Muscle of leg (tissue), 11 donors: Measurements from ENCODE around the gene APBA2. TPM values are rescaled to one million over a fixed set of nuclear protein-coding genes. Genes with fewer than 3 reads are reported as not detected.

Source experiments
- DNase-seq: peaks from one replicate; pipeline ENCODE4 v3.0.0; 2013
- H3K27ac ChIP-seq: one replicate; pipeline ENCODE4 v1.5.1; 2013; ENCODE audit warnings: mild to moderate bottlenecking, low read length, control low read depth
- H3K27me3 ChIP-seq: one replicate; pipeline ENCODE4 v1.6.1; 2013; ENCODE audit warnings: low read length; ENCODE audit not compliant: control insufficient read depth, insufficient read depth
- H3K36me3 ChIP-seq: one replicate; pipeline ENCODE4 v1.6.1; 2013; ENCODE audit warnings: low read length; ENCODE audit not compliant: control insufficient read depth, insufficient read depth
- H3K4me1 ChIP-seq: one replicate; pipeline ENCODE4 v1.6.1; 2013; ENCODE audit warnings: low read length; ENCODE audit not compliant: control insufficient read depth, insufficient read depth
- H3K4me3 ChIP-seq: one replicate; pipeline ENCODE4 v1.5.1; 2013; ENCODE audit warnings: low read length, control low read depth
- H3K9me3 ChIP-seq: replicated peaks from 2 replicates; pipeline ENCODE4 v1.6.1; 2013; ENCODE audit warnings: low read depth, low read length; ENCODE audit not compliant: control insufficient read depth
- WGBS: methylation state at CpG from one replicate; pipeline ENCODE4 v1.1.5; 2013; ENCODE audit warnings: missing lambda C conversion rate; ENCODE audit not compliant: insufficient coverage; 5-methylcytosine and 5-hydroxymethylcytosine counted together
- polyA plus RNA-seq, 8 donors: library from polyadenylated mRNA; unstranded; fragments of 120-200 nt; gene quantifications; one replicate each; pipeline versions ENCODE4 v1.2.1 to v1.2.3, GENCODE V29; 2013; ENCODE audit warnings: inconsistent platforms in 1 of 8, low replicate concordance in 1 of 8; ENCODE audit not compliant: insufficient read length in 8 of 8, insufficient read depth in 1 of 8
- total RNA-seq: library from RNA; stranded (reverse); fragments of 120-200 nt; gene quantifications from one replicate; pipeline ENCODE4 v1.2.4, GENCODE V29; 2013

Gene APBA2
- total and polyA plus RNA-seq, 9 donors = 4.0 to 9.7 (median 5.7) TPM

DNA sequence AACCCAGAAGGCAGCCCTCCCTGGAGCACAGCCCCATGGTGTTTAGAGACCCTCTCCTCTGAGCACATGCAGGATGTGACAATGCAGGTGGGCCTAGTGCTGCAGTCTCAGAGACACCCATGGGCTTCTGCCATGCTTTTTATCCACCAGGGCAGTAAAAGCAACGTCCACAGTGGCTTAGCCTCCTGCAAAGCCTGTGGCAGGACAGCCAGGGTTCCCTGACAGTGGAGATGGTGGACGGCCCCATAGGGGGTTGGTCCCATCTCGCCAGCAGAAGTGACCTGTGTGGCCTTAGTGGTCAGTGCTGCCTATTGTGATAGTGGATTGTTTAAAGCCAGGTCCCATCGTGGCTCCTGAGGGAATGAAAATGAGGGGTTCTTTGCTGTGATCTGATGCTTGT is 46.6 kb downstream of the APBA2 start:
- H3K27ac ChIP-seq = no peak overlapping the region
- H3K9me3 ChIP-seq = no peaks in the 10 kb centered on the region
- WGBS = 100% methylated on average over 2 of the region's 4 CpGs
- H3K27me3 ChIP-seq = no peaks in the 10 kb centered on the region
- H3K36me3 ChIP-seq = no peaks in the 10 kb centered on the region
- DNase-seq = no peak
- no peak overlapping the region for H3K4me3 ChIP-seq
- H3K4me1 ChIP-seq = no peaks in the 10 kb centered on the region

- Histone ChIP-seq H3K9me3 (no peaks in the 10 kb centered on the region), H3K27me3 (no peaks in the 10 kb centered on the region), H3K27ac (no peak overlapping the region), H3K36me3 (no peaks in the 10 kb centered on the region), H3K4me1 (no peaks in the 10 kb centered on the region), H3K4me3 (no peak overlapping the region)
- peak; percentile 34 for DNase-seq
- WGBS = 47% methylated on average over 7 of the region's 9 CpGs
These were observed 48.1 kb downstream of the APBA2 start for GRCh38 chr15:28933710-28934445.

- no peak for DNase-seq
- Histone ChIP-seq H3K4me1 (no peaks in the 10 kb centered on the region), H3K27me3 (no peaks in the 10 kb centered on the region), H3K27ac (no peak overlapping the region), H3K4me3 (no peak overlapping the region), H3K36me3 (no peaks in the 10 kb centered on the region), H3K9me3 (no peaks in the 10 kb centered on the region)
- WGBS = 100% methylated on average over 4 of the region's 6 CpGs
These were observed 48.9 kb downstream of the APBA2 start for GRCh38 chr15:28934645-28935044.

DNA sequence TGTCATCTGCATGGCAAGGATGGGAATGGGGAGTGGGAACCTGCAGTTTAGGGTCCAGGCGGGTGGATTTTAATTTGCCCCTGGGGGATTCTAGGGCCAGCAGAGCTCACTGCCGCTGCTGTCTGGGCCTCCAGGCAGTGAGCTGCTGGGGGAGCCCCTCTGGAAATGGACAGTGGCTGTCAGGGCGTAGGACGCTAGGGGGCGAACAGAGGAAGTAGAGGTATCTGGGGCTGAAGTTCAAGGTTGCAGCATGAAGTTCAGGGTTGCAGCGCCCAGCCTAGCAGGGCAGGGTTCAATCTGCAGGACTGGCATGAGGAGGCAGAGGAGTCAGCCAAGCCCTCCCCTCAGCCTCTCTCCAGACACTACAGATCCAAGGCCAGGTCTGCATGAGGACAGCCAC is 49.5 kb downstream of the APBA2 start:
- no peaks in the 10 kb centered on the region for H3K4me1 ChIP-seq
- no peak for DNase-seq
- no peaks in the 10 kb centered on the region for H3K36me3 ChIP-seq
- WGBS = 39% methylated on average over 6 of the region's 6 CpGs
- H3K4me3 ChIP-seq = no peak overlapping the region
- H3K27ac ChIP-seq = no peak overlapping the region
- H3K9me3 ChIP-seq = no peaks in the 10 kb centered on the region
- H3K27me3 ChIP-seq = no peaks in the 10 kb centered on the region

DNA sequence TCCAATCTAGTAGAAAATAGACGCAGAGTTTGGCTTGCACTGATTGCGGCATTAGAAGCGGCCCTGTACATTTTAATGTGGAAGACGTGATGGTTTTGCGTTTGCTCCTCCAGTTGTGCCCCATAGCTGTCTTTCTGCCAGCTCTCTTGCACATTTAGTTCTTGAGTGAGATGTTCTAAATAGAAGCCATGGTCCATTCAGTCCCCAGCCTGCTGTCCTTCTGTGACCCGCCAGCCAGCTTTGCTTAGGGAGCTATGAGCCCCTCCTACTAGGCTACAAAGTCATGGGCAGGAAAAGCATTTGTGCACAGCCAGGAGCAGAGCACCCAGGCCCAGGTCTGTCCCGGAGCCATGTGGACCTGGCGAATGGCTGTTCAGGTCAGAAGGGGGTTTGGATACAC is 50.3 kb downstream of the APBA2 start:
- Histone ChIP-seq H3K27me3 (no peaks in the 10 kb centered on the region), H3K9me3 (no peaks in the 10 kb centered on the region), H3K36me3 (no peaks in the 10 kb centered on the region), H3K27ac (no peak overlapping the region), H3K4me1 (no peaks in the 10 kb centered on the region), H3K4me3 (no peak overlapping the region)
- no peak for DNase-seq
- 80% methylated on average over 6 of the region's 8 CpGs for WGBS

DNA sequence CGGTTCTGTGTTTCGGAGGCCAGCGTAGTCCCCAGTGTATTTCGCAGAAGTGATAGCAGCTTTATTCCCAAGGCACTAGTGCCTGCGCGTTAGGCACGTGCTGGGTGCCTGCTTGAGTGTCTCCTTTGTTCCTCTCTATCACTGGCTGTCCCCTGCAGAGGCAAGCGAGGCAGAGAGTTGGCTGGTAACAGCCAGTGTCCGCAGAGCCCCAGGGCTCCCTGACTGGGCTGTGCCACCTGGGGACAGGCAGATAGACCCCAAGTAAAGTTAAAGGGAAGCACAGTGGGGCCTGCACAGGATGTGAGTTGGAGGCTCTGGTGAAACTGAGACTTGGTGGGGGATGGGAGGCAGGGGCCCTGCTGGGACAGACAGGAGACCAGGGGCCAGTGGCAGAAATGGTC is 50.7 kb downstream of the APBA2 start:
- no peak for DNase-seq
- Histone ChIP-seq H3K27ac (no peak overlapping the region), H3K4me1 (no peaks in the 10 kb centered on the region), H3K4me3 (no peak overlapping the region), H3K27me3 (no peaks in the 10 kb centered on the region), H3K9me3 (no peaks in the 10 kb centered on the region), H3K36me3 (no peaks in the 10 kb centered on the region)
- WGBS = 84% methylated on average over 9 of the region's 9 CpGs

GRCh38 chr15:28937271-28937670 is 51.5 kb downstream of the APBA2 start:
- DNase-seq = no peak
- H3K36me3 ChIP-seq = no peaks in the 10 kb centered on the region
- H3K4me1 ChIP-seq = no peaks in the 10 kb centered on the region
- H3K9me3 ChIP-seq = no peaks in the 10 kb centered on the region
- H3K27me3 ChIP-seq = no peaks in the 10 kb centered on the region
- H3K27ac ChIP-seq = no peak overlapping the region
- 90% methylated on average over 5 of the region's 8 CpGs for WGBS
- no peak overlapping the region for H3K4me3 ChIP-seq

- H3K27ac ChIP-seq = no peak overlapping the region
- H3K36me3 ChIP-seq = no peaks in the 10 kb centered on the region
- DNase-seq = no peak
- 81% methylated on average over 7 of the region's 10 CpGs for WGBS
- no peaks in the 10 kb centered on the region for H3K27me3 ChIP-seq
- no peaks in the 10 kb centered on the region for H3K4me1 ChIP-seq
- H3K4me3 ChIP-seq = no peak overlapping the region
- no peaks in the 10 kb centered on the region for H3K9me3 ChIP-seq
These were observed 56.3 kb downstream of the APBA2 start for GRCh38 chr15:28942046-28942445.

DNA sequence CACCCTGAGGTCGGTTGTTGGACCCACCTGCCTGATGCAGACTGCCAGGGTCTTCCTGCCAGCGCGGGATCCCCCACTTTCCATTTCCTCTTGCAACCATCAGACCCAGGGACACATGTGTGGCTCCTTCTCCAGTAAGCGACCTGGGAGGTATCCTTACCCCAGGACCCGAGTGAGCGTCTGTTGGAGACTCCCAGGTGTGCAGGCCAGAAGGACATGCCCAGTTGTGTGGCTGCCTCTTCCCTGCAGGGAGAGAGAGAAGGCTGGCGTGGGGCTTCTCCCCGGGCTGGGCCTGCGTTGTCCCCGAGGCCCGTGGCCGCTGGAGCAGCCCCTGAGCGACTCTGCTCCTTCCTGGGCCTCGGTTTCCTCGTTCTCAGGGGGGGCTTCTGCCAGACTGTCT is 56.8 kb downstream of the APBA2 start:
- WGBS = 90% methylated on average over 12 of the region's 15 CpGs
- no peaks in the 10 kb centered on the region for H3K27me3 ChIP-seq
- no peaks in the 10 kb centered on the region for H3K4me1 ChIP-seq
- no peak overlapping the region for H3K27ac ChIP-seq
- H3K4me3 ChIP-seq = no peak overlapping the region
- no peak for DNase-seq
- H3K36me3 ChIP-seq = no peaks in the 10 kb centered on the region
- no peaks in the 10 kb centered on the region for H3K9me3 ChIP-seq

GRCh38 chr15:28943146-28943545 is 57.4 kb downstream of the APBA2 start:
- Histone ChIP-seq H3K9me3 (no peaks in the 10 kb centered on the region), H3K27ac (no peak overlapping the region), H3K36me3 (no peaks in the 10 kb centered on the region), H3K4me1 (no peaks in the 10 kb centered on the region), H3K4me3 (no peak overlapping the region), H3K27me3 (no peaks in the 10 kb centered on the region)
- WGBS = 89% methylated on average over 8 of the region's 8 CpGs
- DNase-seq = no peak
